WTC11 (cell line): Measurements from ENCODE around the gene SAMD8. TPM values are rescaled to one million over a fixed set of nuclear protein-coding genes. Genes with fewer than 3 reads are reported as not detected.

ENCODE experiments used
- ATAC-seq: fragments of 200-7000 bp; cut with Tn5 transposase; 2 replicates; pipeline ENCODE4 v1.10.0; 2021; ENCODE audit warnings: mild to moderate bottlenecking, moderate library complexity
- CTCF ChIA-PET: fragments of 300-600 bp; sonication (Branson Sonifier 250); formaldehyde crosslinking; loops from one replicate; lab custom pipeline; 2021; ENCODE audit warnings: antibody characterized with exemption; lab: Charles Lee
- POLR2A ChIA-PET: fragments of 350-600 bp; sonication (Branson Sonifier 250); formaldehyde crosslinking; loops from one replicate; lab custom pipeline; 2021; ENCODE audit warnings: antibody characterized with exemption; lab: Charles Lee
- DNase-seq: peaks from one replicate; pipeline ENCODE4 v3.0.0; 2021; ENCODE audit warnings: low spot score
- H3K27ac Mint-ChIP-seq: 2 replicates; pipeline ENCODE4 v1.8.0; 2021; ENCODE audit warnings: mixed read lengths
- H3K27me3 Mint-ChIP-seq: 2 replicates; pipeline ENCODE4 v1.8.0; 2021; ENCODE audit warnings: low read depth, mild to moderate bottlenecking, moderate library complexity, mixed read lengths
- H3K36me3 Mint-ChIP-seq: 2 replicates; pipeline ENCODE4 v1.8.0; 2021; ENCODE audit warnings: mixed read lengths
- H3K4me1 Mint-ChIP-seq: 2 replicates; pipeline ENCODE4 v1.8.0; 2022; ENCODE audit warnings: mixed read lengths
- H3K4me3 Mint-ChIP-seq: 2 replicates; pipeline ENCODE4 v1.8.0; 2021; ENCODE audit warnings: mild to moderate bottlenecking, moderate library complexity, mixed read lengths
- H3K9me3 Mint-ChIP-seq: 2 replicates; pipeline ENCODE4 v1.8.0; 2021; ENCODE audit warnings: mixed read lengths
- FOXJ3 ChIP-seq: sonication (generic); formaldehyde crosslinking; IDR thresholded peaks from 2 replicates; pipeline ENCODE4 v1.9.0; 2021; ENCODE audit warnings: missing genetic modification reagents, mild to moderate bottlenecking, borderline replicate concordance
- GRHL2 ChIP-seq: fragments of 250-450 bp; sonication (Bioruptor Pico); IDR thresholded peaks from 2 replicates; pipeline ENCODE4 v1.8.0; 2022; ENCODE audit warnings: mild to moderate bottlenecking, moderate library complexity; ENCODE audit not compliant: insufficient replicate concordance, severe bottlenecking
- JUN ChIP-seq: sonication (generic); formaldehyde crosslinking; IDR thresholded peaks from 2 replicates; pipeline ENCODE4 v1.8.0; 2023; ENCODE audit warnings: mild to moderate bottlenecking, missing genetic modification reagents
- MXD4 ChIP-seq: fragments of 250-450 bp; sonication (Bioruptor Pico); IDR thresholded peaks from 2 replicates; pipeline ENCODE4 v1.8.0; 2021; ENCODE audit warnings: mild to moderate bottlenecking, moderate library complexity, borderline replicate concordance
- NFATC4 ChIP-seq: fragments of 250-450 bp; sonication (Bioruptor Pico); IDR thresholded peaks from 2 replicates; pipeline ENCODE4 v1.9.0; 2021; ENCODE audit warnings: mild to moderate bottlenecking
- NR1H2 ChIP-seq: sonication (generic); formaldehyde crosslinking; IDR thresholded peaks from 2 replicates; pipeline ENCODE4 v1.9.0; 2021; ENCODE audit warnings: mild to moderate bottlenecking, moderate library complexity, missing genetic modification reagents
- NR2C2 ChIP-seq: sonication (generic); formaldehyde crosslinking; IDR thresholded peaks from 2 replicates; pipeline ENCODE4 v1.8.0; 2022; ENCODE audit warnings: mild to moderate bottlenecking, missing genetic modification reagents
- RELA ChIP-seq: sonication (generic); formaldehyde crosslinking; IDR thresholded peaks from 2 replicates; pipeline ENCODE4 v1.8.1; 2022; ENCODE audit warnings: missing genetic modification reagents, mild to moderate bottlenecking, borderline replicate concordance
- SMAD3 ChIP-seq: sonication (generic); formaldehyde crosslinking; IDR thresholded peaks from 2 replicates; pipeline ENCODE4 v1.8.0; 2022; ENCODE audit warnings: missing genetic modification reagents, mild to moderate bottlenecking, borderline replicate concordance
- SMAD4 ChIP-seq: sonication (generic); formaldehyde crosslinking; IDR thresholded peaks from 2 replicates; pipeline ENCODE4 v1.8.0; 2022; ENCODE audit warnings: mild to moderate bottlenecking, missing genetic modification reagents
- ZNF138 ChIP-seq: sonication (generic); formaldehyde crosslinking; conservative IDR thresholded peaks from 2 replicates; pipeline ENCODE4 v1.8.1; 2022; ENCODE audit warnings: mild to moderate bottlenecking, moderate library complexity, missing genetic modification reagents
- ZNF671 ChIP-seq: fragments of 250-450 bp; sonication (Bioruptor Pico); IDR thresholded peaks from 2 replicates; pipeline ENCODE4 v1.8.0; 2021; ENCODE audit warnings: mild to moderate bottlenecking
- total RNA-seq: library from RNA; stranded (reverse); gene quantifications from 3 replicates; pipeline ENCODE4 v1.2.3, GENCODE V29; 2021
- TF ChIP-seq, protein P1 (sequence below): sonication (generic); formaldehyde crosslinking; IDR thresholded peaks from 2 replicates; pipeline ENCODE4 v1.8.0; 2022; ENCODE audit warnings: mild to moderate bottlenecking, missing genetic modification reagents
- TF ChIP-seq, protein P2 (sequence below): fragments of 250-450 bp; sonication (Bioruptor Pico); IDR thresholded peaks from 2 replicates; pipeline ENCODE4 v1.9.0; 2021; ENCODE audit warnings: mild to moderate bottlenecking
- TF ChIP-seq, protein P3 (sequence below): sonication (generic); formaldehyde crosslinking; IDR thresholded peaks from 2 replicates; pipeline ENCODE4 v1.8.1; 2023; ENCODE audit warnings: mild to moderate bottlenecking, missing genetic modification reagents, moderate library complexity
- TF ChIP-seq, protein P4 (sequence below): sonication (generic); formaldehyde crosslinking; IDR thresholded peaks from 2 replicates; pipeline ENCODE4 v1.8.1; 2023; ENCODE audit warnings: mild to moderate bottlenecking, missing genetic modification reagents, borderline replicate concordance
- TF ChIP-seq, protein P5 (sequence below): sonication (generic); formaldehyde crosslinking; conservative IDR thresholded peaks from 2 replicates; pipeline ENCODE4 v1.8.1; 2022; ENCODE audit warnings: mild to moderate bottlenecking, missing genetic modification reagents
- TF ChIP-seq, protein P6 (sequence below): sonication (generic); formaldehyde crosslinking; IDR thresholded peaks from 2 replicates; pipeline ENCODE4 v1.8.1; 2023; ENCODE audit warnings: mild to moderate bottlenecking, missing genetic modification reagents
- TF ChIP-seq, protein P7 (sequence below): sonication (generic); formaldehyde crosslinking; IDR thresholded peaks from 2 replicates; pipeline ENCODE4 v1.8.0; 2023; ENCODE audit warnings: mild to moderate bottlenecking, missing genetic modification reagents

The SAMD8 gene
- total RNA-seq, 1 experiment from 2014 or later: 23.0 TPM

DNA sequence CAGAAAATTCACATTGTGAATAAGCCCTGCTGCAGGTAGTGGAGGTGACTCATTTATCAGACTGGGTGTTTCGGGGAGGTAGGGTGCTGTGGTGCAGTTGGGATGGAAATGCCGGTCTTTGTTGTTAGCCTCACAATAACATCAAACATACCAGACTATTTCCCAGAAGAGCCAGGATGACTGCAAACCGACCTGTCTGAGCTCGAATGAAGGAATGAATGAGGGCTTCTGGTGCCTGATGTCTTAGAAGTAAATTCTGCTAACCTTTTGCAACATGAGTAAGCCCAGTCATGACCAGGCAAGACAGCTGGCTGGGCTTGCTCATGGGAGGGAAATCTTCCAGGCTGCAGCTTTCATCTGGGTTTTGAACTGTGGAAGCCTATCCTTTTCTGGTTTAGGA lies 96.7 kb downstream of the SAMD8 start (continued):
- TF ChIP-seq MXD4 (CRISPR knock-in tag) (no peak), NFATC4 (CRISPR knock-in tag) (no peak), NR1H2 (CRISPR knock-in tag) (no peak), FOXJ3 (CRISPR knock-in tag) (no peak), ZNF671 (CRISPR knock-in tag) (no peak), SMAD3 (no peak)
- TF ChIP-seq, protein P1, sequence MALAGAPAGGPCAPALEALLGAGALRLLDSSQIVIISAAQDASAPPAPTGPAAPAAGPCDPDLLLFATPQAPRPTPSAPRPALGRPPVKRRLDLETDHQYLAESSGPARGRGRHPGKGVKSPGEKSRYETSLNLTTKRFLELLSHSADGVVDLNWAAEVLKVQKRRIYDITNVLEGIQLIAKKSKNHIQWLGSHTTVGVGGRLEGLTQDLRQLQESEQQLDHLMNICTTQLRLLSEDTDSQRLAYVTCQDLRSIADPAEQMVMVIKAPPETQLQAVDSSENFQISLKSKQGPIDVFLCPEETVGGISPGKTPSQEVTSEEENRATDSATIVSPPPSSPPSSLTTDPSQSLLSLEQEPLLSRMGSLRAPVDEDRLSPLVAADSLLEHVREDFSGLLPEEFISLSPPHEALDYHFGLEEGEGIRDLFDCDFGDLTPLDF (CRISPR knock-in tag): no peak
- TF ChIP-seq, protein P2, sequence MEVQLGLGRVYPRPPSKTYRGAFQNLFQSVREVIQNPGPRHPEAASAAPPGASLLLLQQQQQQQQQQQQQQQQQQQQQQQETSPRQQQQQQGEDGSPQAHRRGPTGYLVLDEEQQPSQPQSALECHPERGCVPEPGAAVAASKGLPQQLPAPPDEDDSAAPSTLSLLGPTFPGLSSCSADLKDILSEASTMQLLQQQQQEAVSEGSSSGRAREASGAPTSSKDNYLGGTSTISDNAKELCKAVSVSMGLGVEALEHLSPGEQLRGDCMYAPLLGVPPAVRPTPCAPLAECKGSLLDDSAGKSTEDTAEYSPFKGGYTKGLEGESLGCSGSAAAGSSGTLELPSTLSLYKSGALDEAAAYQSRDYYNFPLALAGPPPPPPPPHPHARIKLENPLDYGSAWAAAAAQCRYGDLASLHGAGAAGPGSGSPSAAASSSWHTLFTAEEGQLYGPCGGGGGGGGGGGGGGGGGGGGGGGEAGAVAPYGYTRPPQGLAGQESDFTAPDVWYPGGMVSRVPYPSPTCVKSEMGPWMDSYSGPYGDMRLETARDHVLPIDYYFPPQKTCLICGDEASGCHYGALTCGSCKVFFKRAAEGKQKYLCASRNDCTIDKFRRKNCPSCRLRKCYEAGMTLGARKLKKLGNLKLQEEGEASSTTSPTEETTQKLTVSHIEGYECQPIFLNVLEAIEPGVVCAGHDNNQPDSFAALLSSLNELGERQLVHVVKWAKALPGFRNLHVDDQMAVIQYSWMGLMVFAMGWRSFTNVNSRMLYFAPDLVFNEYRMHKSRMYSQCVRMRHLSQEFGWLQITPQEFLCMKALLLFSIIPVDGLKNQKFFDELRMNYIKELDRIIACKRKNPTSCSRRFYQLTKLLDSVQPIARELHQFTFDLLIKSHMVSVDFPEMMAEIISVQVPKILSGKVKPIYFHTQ (CRISPR knock-in tag): no peak
- TF ChIP-seq, protein P3, sequence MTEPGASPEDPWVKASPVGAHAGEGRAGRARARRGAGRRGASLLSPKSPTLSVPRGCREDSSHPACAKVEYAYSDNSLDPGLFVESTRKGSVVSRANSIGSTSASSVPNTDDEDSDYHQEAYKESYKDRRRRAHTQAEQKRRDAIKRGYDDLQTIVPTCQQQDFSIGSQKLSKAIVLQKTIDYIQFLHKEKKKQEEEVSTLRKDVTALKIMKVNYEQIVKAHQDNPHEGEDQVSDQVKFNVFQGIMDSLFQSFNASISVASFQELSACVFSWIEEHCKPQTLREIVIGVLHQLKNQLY (CRISPR knock-in tag): no peak
- TF ChIP-seq, protein P4, sequence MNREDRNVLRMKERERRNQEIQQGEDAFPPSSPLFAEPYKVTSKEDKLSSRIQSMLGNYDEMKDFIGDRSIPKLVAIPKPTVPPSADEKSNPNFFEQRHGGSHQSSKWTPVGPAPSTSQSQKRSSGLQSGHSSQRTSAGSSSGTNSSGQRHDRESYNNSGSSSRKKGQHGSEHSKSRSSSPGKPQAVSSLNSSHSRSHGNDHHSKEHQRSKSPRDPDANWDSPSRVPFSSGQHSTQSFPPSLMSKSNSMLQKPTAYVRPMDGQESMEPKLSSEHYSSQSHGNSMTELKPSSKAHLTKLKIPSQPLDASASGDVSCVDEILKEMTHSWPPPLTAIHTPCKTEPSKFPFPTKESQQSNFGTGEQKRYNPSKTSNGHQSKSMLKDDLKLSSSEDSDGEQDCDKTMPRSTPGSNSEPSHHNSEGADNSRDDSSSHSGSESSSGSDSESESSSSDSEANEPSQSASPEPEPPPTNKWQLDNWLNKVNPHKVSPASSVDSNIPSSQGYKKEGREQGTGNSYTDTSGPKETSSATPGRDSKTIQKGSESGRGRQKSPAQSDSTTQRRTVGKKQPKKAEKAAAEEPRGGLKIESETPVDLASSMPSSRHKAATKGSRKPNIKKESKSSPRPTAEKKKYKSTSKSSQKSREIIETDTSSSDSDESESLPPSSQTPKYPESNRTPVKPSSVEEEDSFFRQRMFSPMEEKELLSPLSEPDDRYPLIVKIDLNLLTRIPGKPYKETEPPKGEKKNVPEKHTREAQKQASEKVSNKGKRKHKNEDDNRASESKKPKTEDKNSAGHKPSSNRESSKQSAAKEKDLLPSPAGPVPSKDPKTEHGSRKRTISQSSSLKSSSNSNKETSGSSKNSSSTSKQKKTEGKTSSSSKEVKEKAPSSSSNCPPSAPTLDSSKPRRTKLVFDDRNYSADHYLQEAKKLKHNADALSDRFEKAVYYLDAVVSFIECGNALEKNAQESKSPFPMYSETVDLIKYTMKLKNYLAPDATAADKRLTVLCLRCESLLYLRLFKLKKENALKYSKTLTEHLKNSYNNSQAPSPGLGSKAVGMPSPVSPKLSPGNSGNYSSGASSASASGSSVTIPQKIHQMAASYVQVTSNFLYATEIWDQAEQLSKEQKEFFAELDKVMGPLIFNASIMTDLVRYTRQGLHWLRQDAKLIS (CRISPR knock-in tag): no peak
- TF ChIP-seq, protein P5, sequence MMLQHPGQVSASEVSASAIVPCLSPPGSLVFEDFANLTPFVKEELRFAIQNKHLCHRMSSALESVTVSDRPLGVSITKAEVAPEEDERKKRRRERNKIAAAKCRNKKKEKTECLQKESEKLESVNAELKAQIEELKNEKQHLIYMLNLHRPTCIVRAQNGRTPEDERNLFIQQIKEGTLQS (CRISPR knock-in tag): no peak

DNA sequence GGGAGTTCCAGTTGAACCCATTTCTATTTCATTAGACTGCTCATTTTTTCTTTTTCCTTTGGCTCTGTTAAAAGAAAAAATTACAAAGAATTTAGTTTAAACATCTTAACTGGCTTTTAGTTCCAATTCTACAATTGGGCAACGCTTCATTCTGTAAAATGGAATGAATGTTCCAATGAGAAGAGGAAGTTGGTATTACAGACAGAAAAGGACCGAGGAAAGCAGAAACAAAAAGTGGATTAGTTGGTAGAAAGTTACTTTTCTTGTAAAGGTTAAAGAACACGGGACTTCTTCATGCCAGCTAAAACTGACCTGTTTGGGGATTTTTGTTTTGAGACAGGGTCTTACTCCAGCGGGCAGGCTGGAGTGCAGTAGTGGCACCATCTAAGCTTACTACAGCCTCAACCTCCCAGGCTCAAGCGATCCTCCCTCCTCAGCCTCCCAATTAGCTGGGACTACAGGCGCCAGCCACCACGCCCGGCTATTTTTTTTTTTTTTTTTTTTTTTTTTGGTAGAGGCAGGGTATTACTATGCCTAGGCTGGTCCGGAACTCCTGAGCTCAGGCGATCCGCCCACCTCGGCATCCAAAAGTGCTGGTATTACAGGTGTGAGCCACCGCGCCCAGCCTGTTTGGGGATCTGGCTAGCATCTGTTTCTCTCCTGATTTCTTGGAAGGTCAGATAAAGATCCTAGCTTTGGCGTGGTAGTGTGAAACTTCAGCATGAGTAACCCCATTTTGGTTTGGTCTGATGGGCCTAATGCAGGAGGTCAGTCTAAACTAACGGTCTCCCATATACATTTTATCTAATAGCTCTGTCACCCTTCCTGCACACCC lies 97.8 kb downstream of the SAMD8 start:
- no peak for DNase-seq
- no peak for ATAC-seq
- no peaks in the 10 kb centered on the region for H3K27me3 Mint-ChIP-seq
- H3K9me3 Mint-ChIP-seq: no peaks in the 10 kb centered on the region
- H3K4me3 Mint-ChIP-seq: peak overlapping the region; percentile 97
- peak overlapping the region; percentile 98 for H3K27ac Mint-ChIP-seq
- peaks cover 42% of the 10 kb centered on the region for H3K4me1 Mint-ChIP-seq
- CTCF ChIA-PET: interaction anchor here (1.7 to 4.2 kb wide), 5 partner anchors 10 to 26 kb away, joined by 3 to 39 read pairs (median 16); partner anchors contain the start of gene COMTD1
- POLR2A ChIA-PET: interaction anchor here (0.5 to 3.2 kb wide), 9 partner anchors 9 to 1322 kb away, joined by 3 to 19 read pairs (median 5); partner anchors contain the start of genes COMTD1 and SAMD8
- H3K36me3 Mint-ChIP-seq: peaks cover 29% of the 10 kb centered on the region
- TF ChIP-seq SMAD4 (CRISPR knock-in tag) (no peak), NFATC4 (CRISPR knock-in tag) (no peak), NR2C2 (CRISPR knock-in tag) (no peak), MXD4 (CRISPR knock-in tag) (no peak), GRHL2 (CRISPR knock-in tag) (no peak), JUN (no peak), RELA (CRISPR knock-in tag) (no peak), ZNF138 (CRISPR knock-in tag) (no peak)
- TF ChIP-seq, protein P6, sequence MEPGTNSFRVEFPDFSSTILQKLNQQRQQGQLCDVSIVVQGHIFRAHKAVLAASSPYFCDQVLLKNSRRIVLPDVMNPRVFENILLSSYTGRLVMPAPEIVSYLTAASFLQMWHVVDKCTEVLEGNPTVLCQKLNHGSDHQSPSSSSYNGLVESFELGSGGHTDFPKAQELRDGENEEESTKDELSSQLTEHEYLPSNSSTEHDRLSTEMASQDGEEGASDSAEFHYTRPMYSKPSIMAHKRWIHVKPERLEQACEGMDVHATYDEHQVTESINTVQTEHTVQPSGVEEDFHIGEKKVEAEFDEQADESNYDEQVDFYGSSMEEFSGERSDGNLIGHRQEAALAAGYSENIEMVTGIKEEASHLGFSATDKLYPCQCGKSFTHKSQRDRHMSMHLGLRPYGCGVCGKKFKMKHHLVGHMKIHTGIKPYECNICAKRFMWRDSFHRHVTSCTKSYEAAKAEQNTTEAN (CRISPR knock-in tag): no peak
- TF ChIP-seq, protein P7, sequence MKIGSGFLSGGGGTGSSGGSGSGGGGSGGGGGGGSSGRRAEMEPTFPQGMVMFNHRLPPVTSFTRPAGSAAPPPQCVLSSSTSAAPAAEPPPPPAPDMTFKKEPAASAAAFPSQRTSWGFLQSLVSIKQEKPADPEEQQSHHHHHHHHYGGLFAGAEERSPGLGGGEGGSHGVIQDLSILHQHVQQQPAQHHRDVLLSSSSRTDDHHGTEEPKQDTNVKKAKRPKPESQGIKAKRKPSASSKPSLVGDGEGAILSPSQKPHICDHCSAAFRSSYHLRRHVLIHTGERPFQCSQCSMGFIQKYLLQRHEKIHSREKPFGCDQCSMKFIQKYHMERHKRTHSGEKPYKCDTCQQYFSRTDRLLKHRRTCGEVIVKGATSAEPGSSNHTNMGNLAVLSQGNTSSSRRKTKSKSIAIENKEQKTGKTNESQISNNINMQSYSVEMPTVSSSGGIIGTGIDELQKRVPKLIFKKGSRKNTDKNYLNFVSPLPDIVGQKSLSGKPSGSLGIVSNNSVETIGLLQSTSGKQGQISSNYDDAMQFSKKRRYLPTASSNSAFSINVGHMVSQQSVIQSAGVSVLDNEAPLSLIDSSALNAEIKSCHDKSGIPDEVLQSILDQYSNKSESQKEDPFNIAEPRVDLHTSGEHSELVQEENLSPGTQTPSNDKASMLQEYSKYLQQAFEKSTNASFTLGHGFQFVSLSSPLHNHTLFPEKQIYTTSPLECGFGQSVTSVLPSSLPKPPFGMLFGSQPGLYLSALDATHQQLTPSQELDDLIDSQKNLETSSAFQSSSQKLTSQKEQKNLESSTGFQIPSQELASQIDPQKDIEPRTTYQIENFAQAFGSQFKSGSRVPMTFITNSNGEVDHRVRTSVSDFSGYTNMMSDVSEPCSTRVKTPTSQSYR (CRISPR knock-in tag): no peak
